Thyroid gland (tissue), 4 donors: ENCODE data around the gene MAPK11. TPM values are rescaled to one million over a fixed set of nuclear protein-coding genes. Genes with fewer than 3 reads are reported as not detected.

Source experiments
- DNase-seq, 2 donors: peaks; one replicate each; pipeline ENCODE4 v3.0.0-alpha.2; 2019
- H3K27ac ChIP-seq, 3 donors: fragments of 200-600 bp; sonication (generic); 1 replicate in 2 of 3; 2 replicates in 1 of 3; pipeline ENCODE4 v1.5.1; 2016 to 2019; ENCODE audit warnings: mild to moderate bottlenecking in 1 of 3, moderate library complexity in 1 of 3
- H3K27me3 ChIP-seq: fragments of 200-600 bp; sonication (generic); one replicate; pipeline ENCODE4 v1.5.1; 2019
- H3K36me3 ChIP-seq, 2 donors: fragments of 200-600 bp; sonication (generic); one replicate each; pipeline ENCODE4 v1.5.1; 2016 to 2019
- H3K4me1 ChIP-seq, 2 donors: fragments of 200-600 bp; sonication (generic); one replicate each; pipeline ENCODE4 v1.5.1; 2017 to 2019
- H3K4me3 ChIP-seq, 3 donors: fragments of 200-600 bp; sonication (generic); replicated peaks in 1 of 3; 1 replicate in 2 of 3; 2 replicates in 1 of 3; pipeline ENCODE4 v1.5.1; 2016; ENCODE audit warnings: mild to moderate bottlenecking in 1 of 3
- H3K9me3 ChIP-seq: fragments of 200-600 bp; sonication (generic); one replicate; pipeline ENCODE4 v1.5.1; 2017
- POLR2A ChIP-seq, 2 donors: fragments of 450-650 bp; IDR thresholded peaks; one replicate each; pipeline ENCODE4 v1.6.1; 2017; ENCODE audit warnings: antibody characterized with exemption in 2 of 2, mild to moderate bottlenecking in 2 of 2, moderate library complexity in 1 of 2
- WGBS, 2 donors: methylation state at CpG; one replicate each; pipeline ENCODE4 v1.1.5; 2017; 5-methylcytosine and 5-hydroxymethylcytosine counted together
- intact Hi-C: fragments of 100-400 bp; cut with DNase I; formaldehyde crosslinking; loops from one replicate; pipeline ENCODE4 v1.15.1; 2023
- total RNA-seq, 4 donors: library from RNA; depleted of rRNA; stranded (reverse); fragments of >200 nt; gene quantifications; one replicate each; pipeline ENCODE4 v1.2.3, GENCODE V29; 2016
- TF ChIP-seq, protein P1 (sequence below), 6 experiments: fragments of 200-600 bp in 3 of 6; fragments of 450-650 bp in 3 of 6; sonication (generic) in 3 of 6; IDR thresholded peaks; one replicate each; pipeline ENCODE4 v1.5.1; 2016 to 2019; ENCODE audit warnings: antibody characterized with exemption in 6 of 6, mild to moderate bottlenecking in 2 of 6, inconsistent platforms in 1 of 6, moderate library complexity in 1 of 6

The MAPK11 gene
- total RNA-seq, 4 donors from 2014 or later: 2.8 to 4.7 (median 4.0) TPM

- Histone ChIP-seq H3K4me1 (peaks cover 0 to 12% of the 10 kb centered on the region in 2 donors), H3K27me3 (no peaks in the 10 kb centered on the region), H3K36me3 (peaks cover 89 to 90% of the 10 kb centered on the region in 2 donors), H3K9me3 (no peaks in the 10 kb centered on the region), H3K27ac (no peak overlapping the region), H3K4me3 (no peak overlapping the region)
- no peak for DNase-seq
- TF ChIP-seq, protein P1, sequence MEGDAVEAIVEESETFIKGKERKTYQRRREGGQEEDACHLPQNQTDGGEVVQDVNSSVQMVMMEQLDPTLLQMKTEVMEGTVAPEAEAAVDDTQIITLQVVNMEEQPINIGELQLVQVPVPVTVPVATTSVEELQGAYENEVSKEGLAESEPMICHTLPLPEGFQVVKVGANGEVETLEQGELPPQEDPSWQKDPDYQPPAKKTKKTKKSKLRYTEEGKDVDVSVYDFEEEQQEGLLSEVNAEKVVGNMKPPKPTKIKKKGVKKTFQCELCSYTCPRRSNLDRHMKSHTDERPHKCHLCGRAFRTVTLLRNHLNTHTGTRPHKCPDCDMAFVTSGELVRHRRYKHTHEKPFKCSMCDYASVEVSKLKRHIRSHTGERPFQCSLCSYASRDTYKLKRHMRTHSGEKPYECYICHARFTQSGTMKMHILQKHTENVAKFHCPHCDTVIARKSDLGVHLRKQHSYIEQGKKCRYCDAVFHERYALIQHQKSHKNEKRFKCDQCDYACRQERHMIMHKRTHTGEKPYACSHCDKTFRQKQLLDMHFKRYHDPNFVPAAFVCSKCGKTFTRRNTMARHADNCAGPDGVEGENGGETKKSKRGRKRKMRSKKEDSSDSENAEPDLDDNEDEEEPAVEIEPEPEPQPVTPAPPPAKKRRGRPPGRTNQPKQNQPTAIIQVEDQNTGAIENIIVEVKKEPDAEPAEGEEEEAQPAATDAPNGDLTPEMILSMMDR (IDR thresholded peaks at IDR 0.05): no peak
- no peak for TF ChIP-seq POLR2A (IDR thresholded peaks at IDR 0.05)
- intact Hi-C loops: no loop called here
- WGBS, 2 donors: 95 to 97% methylated on average over 13 to 35 of the region's 36 CpGs
Measured at GRCh38 chr22:50281384-50281760, 11.2 kb upstream of the MAPK11 start.

DNA sequence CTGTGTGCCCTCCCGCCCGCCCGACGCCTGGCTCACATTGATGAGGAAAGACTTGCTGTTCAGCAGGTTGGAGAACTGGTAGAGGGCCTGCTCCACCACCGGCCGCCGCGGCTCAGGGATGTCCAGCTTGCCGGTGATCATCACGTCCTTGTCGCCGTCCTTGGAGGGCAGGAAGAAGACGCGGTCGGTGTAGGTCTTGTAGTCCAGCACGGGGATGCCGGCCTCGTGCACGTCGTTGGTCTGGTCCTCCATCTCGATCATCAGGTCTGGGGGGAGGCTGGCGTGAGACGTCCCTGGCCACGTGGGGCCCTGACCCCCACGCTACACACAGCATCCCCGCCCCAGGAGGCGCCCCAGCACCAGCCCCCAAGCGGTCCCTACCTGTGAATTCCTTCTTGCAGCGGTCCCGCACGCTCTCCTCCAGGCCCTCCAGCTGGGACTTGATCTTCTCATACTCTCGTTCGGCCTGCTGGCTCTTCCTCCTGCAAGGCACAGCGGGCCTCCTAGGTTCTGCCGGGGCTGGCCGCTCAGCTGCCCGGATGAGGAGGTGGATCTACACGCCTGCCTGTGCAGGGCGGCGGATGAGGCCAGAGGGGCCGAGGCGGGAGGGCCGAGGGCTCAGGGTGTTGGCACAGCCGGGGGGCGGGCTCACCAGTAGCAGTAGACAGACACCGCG is 10.7 kb upstream of the MAPK11 start:
- intact Hi-C loops: no loop called here
- TF ChIP-seq, protein P1 (IDR thresholded peaks at IDR 0.05): no peak
- TF ChIP-seq POLR2A (IDR thresholded peaks at IDR 0.05): no peak
- Histone ChIP-seq H3K4me1 (peaks cover 0 to 12% of the 10 kb centered on the region in 2 donors), H3K4me3 (no peak overlapping the region), H3K9me3 (no peaks in the 10 kb centered on the region), H3K27me3 (no peaks in the 10 kb centered on the region), H3K36me3 (peaks cover 89 to 91% of the 10 kb centered on the region in 2 donors), H3K27ac (no peak overlapping the region)
- no peak for DNase-seq
- WGBS, 2 donors: 96 to 97% methylated on average over 24 to 43 of the region's 47 CpGs

DNA sequence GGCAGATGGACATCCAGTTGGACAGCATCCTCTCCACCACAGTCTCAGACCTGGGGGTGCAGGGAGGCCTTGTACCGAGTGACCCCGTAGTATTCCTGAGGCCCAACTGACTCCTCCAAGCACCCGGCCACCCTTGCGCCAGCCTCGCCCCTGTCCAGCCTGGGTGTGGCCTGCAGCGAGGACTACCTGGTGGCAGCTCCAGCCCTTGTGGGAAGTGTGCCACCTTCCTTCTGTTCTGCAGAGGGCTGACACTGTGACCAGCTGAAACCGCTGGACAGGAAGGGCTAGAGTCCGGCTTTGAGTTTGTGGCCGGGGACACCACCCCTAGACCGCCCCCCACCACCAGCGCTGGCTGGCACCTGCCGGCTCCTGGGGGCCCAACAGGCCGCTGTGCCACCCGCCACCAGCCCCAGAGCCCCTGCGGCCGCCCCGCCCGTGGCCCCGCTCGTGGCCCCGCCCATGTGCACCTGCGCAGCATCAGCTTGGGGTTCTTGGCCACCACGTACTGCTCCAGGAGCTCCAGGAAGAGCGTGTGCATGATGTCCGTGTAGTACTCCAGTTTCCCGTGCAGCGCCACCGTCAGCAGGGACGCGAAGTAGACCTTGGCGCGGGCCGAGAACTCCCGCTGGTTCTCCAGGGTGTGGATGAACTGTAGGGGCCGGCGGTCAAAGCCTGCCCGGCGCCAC is 10.0 kb upstream of the MAPK11 start:
- no peak for TF ChIP-seq POLR2A (IDR thresholded peaks at IDR 0.05)
- TF ChIP-seq, protein P1 (IDR thresholded peaks at IDR 0.05): no peak
- H3K9me3 ChIP-seq: no peaks in the 10 kb centered on the region
- no peaks in the 10 kb centered on the region for H3K27me3 ChIP-seq
- no peak for DNase-seq
- intact Hi-C loops: no loop called here
- H3K36me3 ChIP-seq: peaks cover 93 to 95% of the 10 kb centered on the region in 2 donors
- H3K27ac ChIP-seq: no peak overlapping the region
- WGBS, 2 donors: 98 to 99% methylated on average over 14 to 15 of the region's 38 CpGs
- no peak overlapping the region for H3K4me3 ChIP-seq
- peaks cover 0 to 12% of the 10 kb centered on the region in 2 donors for H3K4me1 ChIP-seq

DNA sequence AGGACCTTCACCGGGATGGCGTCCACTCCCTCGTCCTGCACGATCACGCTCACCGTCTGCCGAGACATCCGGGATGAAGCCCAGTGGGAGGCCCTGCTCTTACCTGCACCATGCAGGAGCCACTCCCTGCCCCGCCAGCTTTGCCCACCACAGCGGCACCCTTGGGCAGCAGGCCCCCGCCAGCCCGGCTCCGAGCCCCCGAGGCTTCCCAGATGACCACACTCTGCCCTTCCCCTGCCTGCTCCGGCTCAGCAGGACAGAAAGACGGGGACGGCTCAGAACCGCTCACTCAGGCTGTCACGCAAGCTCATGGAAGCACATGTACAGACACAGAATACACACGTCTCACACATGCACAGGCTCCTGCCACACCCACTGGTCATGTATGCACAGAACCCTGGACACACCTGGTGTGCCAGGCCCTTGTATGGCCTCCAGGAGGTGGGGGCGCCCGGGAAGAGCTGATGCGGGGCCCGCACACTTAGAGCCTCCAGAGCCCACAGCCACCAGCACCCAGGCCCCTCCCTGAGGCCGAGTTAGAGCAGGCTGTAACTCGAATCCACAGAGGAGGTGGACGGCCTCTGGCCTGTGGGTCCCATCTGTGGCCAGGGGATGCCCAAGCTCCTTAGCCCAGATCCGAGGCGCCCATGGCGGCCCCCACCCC is 8.9 kb upstream of the MAPK11 start:
- DNase-seq: no peak
- Histone ChIP-seq H3K9me3 (no peaks in the 10 kb centered on the region), H3K4me1 (peaks cover 0 to 12% of the 10 kb centered on the region in 2 donors), H3K36me3 (peaks cover 89 to 92% of the 10 kb centered on the region in 2 donors), H3K27ac (no peak overlapping the region), H3K27me3 (no peaks in the 10 kb centered on the region), H3K4me3 (no peak overlapping the region)
- 89 to 94% methylated on average over 23 to 29 of the region's 30 CpGs for WGBS, 2 donors
- TF ChIP-seq POLR2A (IDR thresholded peaks at IDR 0.05): no peak
- TF ChIP-seq, protein P1 (IDR thresholded peaks at IDR 0.05): no peak
- intact Hi-C loops: loop anchor here (5.0 kb wide), 2 partner anchors 33 to 48 kb away; partner anchors contain the start of gene DENND6B
